ENCODE measurements around the gene ITCH. TPM values are rescaled to one million over a fixed set of nuclear protein-coding genes. Genes with fewer than 3 reads are reported as not detected.

Gene ITCH
- total and polyA plus RNA-seq, 2 of the 8 experiments (the other 6 are each of a cell fraction or from before 2014, with no cell fraction given): 3.9 to 45.2 TPM

DNA sequence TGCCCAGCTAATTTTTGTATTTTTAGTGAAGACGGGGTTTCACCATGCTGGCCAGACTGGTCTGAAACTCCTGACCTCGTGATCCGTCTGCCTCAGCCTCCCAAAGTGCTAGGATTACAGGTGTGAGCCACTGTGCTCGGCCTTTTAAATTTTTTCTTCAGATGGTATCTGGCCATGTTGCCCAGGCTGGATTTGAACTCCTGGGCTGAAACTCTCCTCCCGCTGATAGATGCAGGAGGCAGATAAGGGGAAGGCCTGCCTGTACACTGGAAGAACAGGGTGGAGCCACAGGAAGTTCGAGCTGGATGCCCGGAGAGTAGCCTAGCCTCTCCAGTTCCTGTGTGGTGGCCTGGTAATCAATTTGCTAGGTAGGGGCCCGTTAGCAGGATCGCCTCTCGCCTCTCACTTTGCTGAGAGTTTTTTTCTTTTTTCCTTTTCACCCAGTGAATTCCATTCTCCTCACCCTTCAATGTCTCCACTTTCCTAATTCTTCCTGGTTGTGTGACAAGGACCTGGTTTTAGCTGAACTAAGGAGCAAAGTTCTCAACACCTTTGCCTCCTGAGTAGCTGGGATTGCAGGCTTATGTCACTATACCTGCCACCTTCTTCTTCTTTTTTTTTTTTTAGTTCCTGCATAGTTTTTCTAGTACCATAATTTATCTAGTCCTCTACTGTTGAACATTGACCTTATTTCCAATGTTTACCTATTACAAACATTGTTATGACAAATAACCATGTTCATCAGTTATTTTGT is 19.4 kb upstream of the ITCH start:
- no peak for DNase-seq (ENCODE audit: low read depth in 1 of 2, low spot score in 2 of 2)
- no peak for FAIRE-seq
- Histone ChIP-seq H3K4me2 (ENCODE audit: insufficient read depth in 1 of 2, low read depth in 2 of 2, low read length in 2 of 2) (no peak overlapping the region), H2BK20ac (ENCODE audit: low read length) (no peak overlapping the region), H2AFZ (ENCODE audit: low read length) (no peak overlapping the region), H2AK5ac (ENCODE audit: low read depth, low read length) (no peak overlapping the region), H3K56ac (replicated peaks; ENCODE audit: insufficient read length, low read depth, low read length) (no peak overlapping the region), H3K4ac (replicated peaks; ENCODE audit: insufficient read length, low read depth, low read length) (no peak overlapping the region), H3K9me3 (ENCODE audit: insufficient read depth in 2 of 2, low read depth in 1 of 2, low read length in 1 of 2) (no peaks in the 10 kb centered on the region), H3K4me3 (ENCODE audit: extremely low read depth in 1 of 4, insufficient read depth in 2 of 4, low read depth in 3 of 4, low read length in 4 of 4) (no peak overlapping the region), H2BK12ac (ENCODE audit: low read depth, low read length) (no peak overlapping the region), H4K8ac (ENCODE audit: extremely low read depth, insufficient read depth, low read length) (no peak overlapping the region; the same call in 1 of the 2 replicates), H2BK15ac (ENCODE audit: low read length) (no peak overlapping the region), H3K4me1 (replicated peaks in 1 of 4; ENCODE audit: control insufficient read depth in 3 of 4, insufficient read depth in 4 of 4, low read length in 3 of 4) (peaks cover 0 to 7% (median 2%) of the 10 kb centered on the region in 4 experiments; a peak in 3 of 7 replicates), H3K23ac (ENCODE audit: insufficient read length) (no peak overlapping the region), H3K18ac (ENCODE audit: extremely low read depth, low read length) (no peak overlapping the region), H3K36me3 (ENCODE audit: control insufficient read depth in 2 of 4, insufficient read depth in 4 of 4, low read length in 3 of 4) (no peaks in the 10 kb centered on the region), H4K20me1 (replicated peaks in 1 of 2; ENCODE audit: control insufficient read depth in 1 of 2, insufficient read depth in 2 of 2, low read length in 2 of 2) (no peaks in the 10 kb centered on the region), H4K91ac (replicated peaks; ENCODE audit: insufficient read length, low read length) (no peak overlapping the region), H3K14ac (ENCODE audit: insufficient read length) (no peak overlapping the region), H3K79me2 (ENCODE audit: control insufficient read depth in 1 of 2, insufficient read depth in 2 of 2, low read length in 2 of 2) (no peaks in the 10 kb centered on the region), H2BK120ac (replicated peaks; ENCODE audit: low read depth, low read length) (no peak overlapping the region), H3K23me2 (ENCODE audit: low read depth, low read length) (no peaks in the 10 kb centered on the region; the same call in 1 of the 2 replicates), H3K27me3 (replicated peaks in 1 of 4; ENCODE audit: control insufficient read depth in 3 of 4, extremely low read depth in 1 of 4, insufficient read depth in 3 of 4, low read length in 3 of 4) (no peaks in the 10 kb centered on the region), H4K5ac (ENCODE audit: insufficient read length, low read depth, low read length) (no peak overlapping the region), H3K79me1 (ENCODE audit: low read depth, low read length) (no peaks in the 10 kb centered on the region), H3K9ac (replicated peaks in 1 of 4; ENCODE audit: extremely low read depth in 1 of 4, low read depth in 3 of 4, low read length in 3 of 4) (no peak overlapping the region), H3K27ac (ENCODE audit: low read depth, low read length) (no peak overlapping the region), H2BK5ac (ENCODE audit: low read depth, low read length) (no peak overlapping the region)
- ChIA-PET CTCF (ENCODE audit: partially characterized antibody) (interaction anchor here (1.0 to 2.1 kb wide), 3 partner anchors 26 to 195 kb away, joined by 3 to 8 read pairs (median 4); no protein-coding TSS in a partner anchor), POLR2A (ENCODE audit: partially characterized antibody) (interaction anchor here (1.1 to 1.8 kb wide), 2 partner anchors 20 to 153 kb away, joined by 4 read pairs; partner anchors contain the start of gene ITCH)
- WGBS, 2 experiments (ENCODE audit: extremely low coverage in 1 of 2, insufficient coverage in 1 of 2, insufficient read length in 1 of 2, insufficient replicate concordance in 2 of 2, low coverage in 1 of 2, low lambda C conversion rate in 2 of 2, missing lambda C conversion rate in 1 of 2): 94% methylated on average over 10 of the region's 10 CpGs; no CpG with 5 or more reads in 1 of the 2 experiments
- no peak for TF ChIP-seq NANOG (IDR thresholded peaks at IDR 0.05; ENCODE audit: insufficient read depth, low read depth, low read length, poor library complexity, severe bottlenecking)
- TF ChIP-seq NRF1 (IDR thresholded peaks at IDR 0.05; ENCODE audit: low read depth, low read length): no peak
- no peak for TF ChIP-seq ASH2L (IDR thresholded peaks at IDR 0.05; ENCODE audit: low read length)
- no peak for TF ChIP-seq HDAC2 (IDR thresholded peaks at IDR 0.05; ENCODE audit: borderline replicate concordance in 1 of 2, low read depth in 2 of 2, low read length in 2 of 2)
- TF ChIP-seq CTBP2 (IDR thresholded peaks at IDR 0.05; ENCODE audit: borderline replicate concordance, insufficient read depth, insufficient read length, low read length): no peak
- TF ChIP-seq, protein P1, sequence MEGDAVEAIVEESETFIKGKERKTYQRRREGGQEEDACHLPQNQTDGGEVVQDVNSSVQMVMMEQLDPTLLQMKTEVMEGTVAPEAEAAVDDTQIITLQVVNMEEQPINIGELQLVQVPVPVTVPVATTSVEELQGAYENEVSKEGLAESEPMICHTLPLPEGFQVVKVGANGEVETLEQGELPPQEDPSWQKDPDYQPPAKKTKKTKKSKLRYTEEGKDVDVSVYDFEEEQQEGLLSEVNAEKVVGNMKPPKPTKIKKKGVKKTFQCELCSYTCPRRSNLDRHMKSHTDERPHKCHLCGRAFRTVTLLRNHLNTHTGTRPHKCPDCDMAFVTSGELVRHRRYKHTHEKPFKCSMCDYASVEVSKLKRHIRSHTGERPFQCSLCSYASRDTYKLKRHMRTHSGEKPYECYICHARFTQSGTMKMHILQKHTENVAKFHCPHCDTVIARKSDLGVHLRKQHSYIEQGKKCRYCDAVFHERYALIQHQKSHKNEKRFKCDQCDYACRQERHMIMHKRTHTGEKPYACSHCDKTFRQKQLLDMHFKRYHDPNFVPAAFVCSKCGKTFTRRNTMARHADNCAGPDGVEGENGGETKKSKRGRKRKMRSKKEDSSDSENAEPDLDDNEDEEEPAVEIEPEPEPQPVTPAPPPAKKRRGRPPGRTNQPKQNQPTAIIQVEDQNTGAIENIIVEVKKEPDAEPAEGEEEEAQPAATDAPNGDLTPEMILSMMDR (IDR thresholded peaks at IDR 0.05; ENCODE audit: control extremely low read depth in 1 of 3, insufficient read depth in 1 of 3, low read depth in 1 of 3, low read length in 3 of 3): no peak
- TF ChIP-seq EGR1 (IDR thresholded peaks at IDR 0.05; ENCODE audit: borderline replicate concordance, low read depth, low read length): no peak
- TF ChIP-seq, protein P2, sequence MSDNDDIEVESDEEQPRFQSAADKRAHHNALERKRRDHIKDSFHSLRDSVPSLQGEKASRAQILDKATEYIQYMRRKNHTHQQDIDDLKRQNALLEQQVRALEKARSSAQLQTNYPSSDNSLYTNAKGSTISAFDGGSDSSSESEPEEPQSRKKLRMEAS (IDR thresholded peaks at IDR 0.05): no peak
